ENCODE data around the gene FIP1L1. TPM values are rescaled to one million over a fixed set of nuclear protein-coding genes. Genes with fewer than 3 reads are reported as not detected.
"Not testable (repeated sequence)": the region's sequence is repeated elsewhere in the genome, so short reads cannot be mapped to it uniquely, and the experiment has no call there.

The FIP1L1 gene
- total RNA-seq (2012; rRNA removed), result 46.5 and 65.9 TPM in 2 replicates

DNA sequence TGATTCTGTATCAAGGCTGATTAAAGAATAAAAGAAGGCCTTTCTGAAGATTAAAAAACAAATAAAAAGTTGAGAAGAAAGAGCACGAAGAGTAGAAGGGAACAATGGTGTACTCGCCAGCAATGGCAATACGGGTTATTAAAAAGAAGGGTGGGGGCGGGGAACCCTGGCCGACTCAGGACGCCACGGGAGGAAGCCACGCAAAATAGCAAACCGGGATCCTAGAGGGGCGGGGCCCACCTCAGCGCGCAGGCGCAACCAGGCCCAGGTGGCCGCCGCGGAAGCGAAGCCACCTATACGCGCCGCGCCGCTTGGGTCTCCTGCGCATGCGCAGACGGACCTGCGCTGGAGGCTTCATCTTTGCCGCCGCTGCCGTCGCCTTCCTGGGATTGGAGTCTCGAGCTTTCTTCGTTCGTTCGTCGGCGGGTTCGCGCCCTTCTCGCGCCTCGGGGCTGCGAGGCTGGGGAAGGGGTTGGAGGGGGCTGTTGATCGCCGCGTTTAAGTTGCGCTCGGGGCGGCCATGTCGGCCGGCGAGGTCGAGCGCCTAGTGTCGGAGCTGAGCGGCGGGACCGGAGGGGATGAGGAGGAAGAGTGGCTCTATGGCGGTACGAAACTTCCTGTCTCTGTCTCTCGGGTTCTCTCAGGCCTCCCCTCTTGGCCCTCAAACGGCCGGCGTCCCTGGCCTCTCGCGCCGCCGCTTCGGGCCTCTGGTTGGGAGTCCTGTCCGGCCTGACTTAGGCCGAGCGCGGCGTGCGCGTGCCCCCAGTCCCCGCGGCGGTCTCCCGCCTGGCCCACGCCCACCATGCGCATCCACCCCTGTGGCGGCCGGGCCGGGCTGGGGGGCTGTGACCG, at the start of gene FIP1L1:
TSS of gene FIP1L1 (plus strand) at position 323 of the 852 bp plus-strand sequence. CDS start at position 521, 198 bp downstream.
- Histone ChIP-seq H3K4me1 (ENCODE audit: control insufficient read depth, insufficient read depth, low read length) (peaks cover 20% of the 10 kb centered on the region), H3K4me2 (ENCODE audit: low read length) (peak within 1 kb of the TSS; percentile 78), H3K27me3 (ENCODE audit: control insufficient read depth, insufficient read depth, low read length) (no peaks in the 10 kb centered on the region), H3K4me3 (ENCODE audit: low read length) (peak within 1 kb of the TSS; percentile 98), H3K9ac (ENCODE audit: low read depth, low read length) (peak within 1 kb of the TSS; percentile 98), H3K36me3 (ENCODE audit: insufficient read depth, low read length) (peaks cover 6% of the 10 kb centered on the region), H3K9me3 (replicated peaks; ENCODE audit: low read length) (no peaks in the 10 kb centered on the region)

GRCh38 chr4:53334916-53335315, 42.5 kb upstream of the FIP1L1 start:
- H3K27me3 ChIP-seq (ENCODE audit: control insufficient read depth, insufficient read depth, low read length); H3K9ac ChIP-seq (ENCODE audit: low read depth, low read length); H3K36me3 ChIP-seq (ENCODE audit: insufficient read depth, low read length); H3K4me2 ChIP-seq (ENCODE audit: low read length); H3K4me3 ChIP-seq (ENCODE audit: low read length); H3K4me1 ChIP-seq (ENCODE audit: control insufficient read depth, insufficient read depth, low read length); H3K9me3 ChIP-seq (replicated peaks; ENCODE audit: low read length): not testable (repeated sequence)

DNA sequence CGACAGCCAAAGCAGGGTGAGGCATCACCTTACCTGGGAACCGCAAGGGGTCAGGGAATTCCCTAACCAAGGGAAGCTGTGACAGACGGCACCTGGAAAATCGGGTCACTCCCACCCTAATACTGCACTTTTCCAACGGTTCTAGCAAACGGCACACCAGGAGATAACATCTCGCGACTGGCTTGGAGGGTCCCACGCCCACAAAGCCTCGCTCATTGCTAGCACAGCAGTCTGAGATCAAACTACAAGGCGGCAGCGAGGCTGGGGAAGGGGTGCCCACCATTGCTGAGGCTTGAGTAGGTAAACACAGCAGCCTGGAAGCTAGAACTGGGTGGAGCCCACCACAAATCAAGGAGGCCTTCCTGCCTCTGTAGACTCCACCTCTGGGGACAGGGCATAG, 37.3 kb upstream of the FIP1L1 start:
- H3K4me3 ChIP-seq (ENCODE audit: low read length); H3K36me3 ChIP-seq (ENCODE audit: insufficient read depth, low read length); H3K4me1 ChIP-seq (ENCODE audit: control insufficient read depth, insufficient read depth, low read length); H3K4me2 ChIP-seq (ENCODE audit: low read length); H3K27me3 ChIP-seq (ENCODE audit: control insufficient read depth, insufficient read depth, low read length); H3K9me3 ChIP-seq (replicated peaks; ENCODE audit: low read length); H3K9ac ChIP-seq (ENCODE audit: low read depth, low read length): not testable (repeated sequence)

GRCh38 chr4:53346392-53346791, 31.0 kb upstream of the FIP1L1 start:
- H3K4me3 ChIP-seq (ENCODE audit: low read length); H3K9ac ChIP-seq (ENCODE audit: low read depth, low read length); H3K9me3 ChIP-seq (replicated peaks; ENCODE audit: low read length); H3K4me2 ChIP-seq (ENCODE audit: low read length); H3K27me3 ChIP-seq (ENCODE audit: control insufficient read depth, insufficient read depth, low read length); H3K36me3 ChIP-seq (ENCODE audit: insufficient read depth, low read length): not testable (repeated sequence)
- H3K4me1 ChIP-seq (ENCODE audit: control insufficient read depth, insufficient read depth, low read length), result peaks cover 11% of the 10 kb centered on the region

GRCh38 chr4:53346920-53347852, 30.3 kb upstream of the FIP1L1 start:
- Histone ChIP-seq H3K27me3 (ENCODE audit: control insufficient read depth, insufficient read depth, low read length) (no peaks in the 10 kb centered on the region), H3K4me1 (ENCODE audit: control insufficient read depth, insufficient read depth, low read length) (peaks cover 11% of the 10 kb centered on the region), H3K4me2 (ENCODE audit: low read length) (peak overlapping the region; percentile 9)

DNA sequence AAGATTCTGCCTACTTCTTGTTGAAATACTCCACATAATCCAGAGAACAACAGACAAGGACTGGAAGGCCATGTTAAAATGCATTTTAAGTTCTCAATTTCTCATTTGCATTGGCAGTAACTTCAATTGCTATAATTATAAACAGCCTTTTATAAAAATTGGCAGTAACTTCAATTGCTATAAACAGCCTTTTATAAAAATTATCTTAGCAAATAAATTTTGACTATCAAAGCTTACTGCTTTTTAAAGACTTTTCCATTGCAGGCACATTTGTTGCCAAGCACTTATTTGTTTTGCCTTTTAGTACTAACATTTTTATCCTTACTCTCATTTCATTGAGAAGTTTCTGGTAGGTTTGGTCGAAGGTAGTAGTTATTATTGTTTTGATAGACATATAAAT, 29.4 kb upstream of the FIP1L1 start:
- H3K36me3 ChIP-seq (ENCODE audit: insufficient read depth, low read length), result peaks cover 7% of the 10 kb centered on the region
- no peak overlapping the region for H3K9ac ChIP-seq (ENCODE audit: low read depth, low read length)
- H3K4me2 ChIP-seq (ENCODE audit: low read length), result no peak overlapping the region
- no peaks in the 10 kb centered on the region for H3K9me3 ChIP-seq (replicated peaks; ENCODE audit: low read length)
- H3K4me3 ChIP-seq (ENCODE audit: low read length), result no peak overlapping the region
- H3K27me3 ChIP-seq (ENCODE audit: control insufficient read depth, insufficient read depth, low read length), result no peaks in the 10 kb centered on the region
- peaks cover 11% of the 10 kb centered on the region for H3K4me1 ChIP-seq (ENCODE audit: control insufficient read depth, insufficient read depth, low read length)

More at GRCh38 chr4:53346920-53347852, 30.3 kb upstream of the FIP1L1 start:
- H3K36me3 ChIP-seq (ENCODE audit: insufficient read depth, low read length), result peaks cover 3% of the 10 kb centered on the region
- H3K9me3 ChIP-seq (replicated peaks; ENCODE audit: low read length), result no peaks in the 10 kb centered on the region
- no peak overlapping the region for H3K9ac ChIP-seq (ENCODE audit: low read depth, low read length)
- H3K4me3 ChIP-seq (ENCODE audit: low read length), result no peak overlapping the region

DNA sequence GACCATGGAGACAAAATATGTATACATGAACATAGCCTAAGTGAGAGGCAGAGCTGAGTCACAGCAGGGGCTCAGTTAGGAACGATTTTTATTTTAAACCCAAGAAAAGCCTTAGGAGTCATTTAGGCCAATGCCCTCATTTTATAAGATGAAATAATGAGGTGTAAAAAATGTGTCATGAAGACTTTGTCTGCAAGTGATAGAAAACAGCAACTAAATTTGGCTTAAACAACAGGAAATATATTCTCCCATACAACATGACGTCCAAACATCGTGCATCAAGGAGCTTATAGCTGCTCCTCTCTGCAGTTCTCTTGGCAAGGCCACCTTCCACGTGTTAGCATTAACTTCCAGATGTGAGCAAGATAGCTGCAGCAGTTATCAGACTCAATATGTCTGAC, 28.4 kb upstream of the FIP1L1 start:
- Histone ChIP-seq H3K4me3 (ENCODE audit: low read length) (no peak overlapping the region), H3K4me1 (ENCODE audit: control insufficient read depth, insufficient read depth, low read length) (peaks cover 11% of the 10 kb centered on the region), H3K36me3 (ENCODE audit: insufficient read depth, low read length) (peaks cover 7% of the 10 kb centered on the region), H3K9me3 (replicated peaks; ENCODE audit: low read length) (no peaks in the 10 kb centered on the region), H3K9ac (ENCODE audit: low read depth, low read length) (no peak overlapping the region), H3K4me2 (ENCODE audit: low read length) (no peak overlapping the region), H3K27me3 (ENCODE audit: control insufficient read depth, insufficient read depth, low read length) (no peaks in the 10 kb centered on the region)

DNA sequence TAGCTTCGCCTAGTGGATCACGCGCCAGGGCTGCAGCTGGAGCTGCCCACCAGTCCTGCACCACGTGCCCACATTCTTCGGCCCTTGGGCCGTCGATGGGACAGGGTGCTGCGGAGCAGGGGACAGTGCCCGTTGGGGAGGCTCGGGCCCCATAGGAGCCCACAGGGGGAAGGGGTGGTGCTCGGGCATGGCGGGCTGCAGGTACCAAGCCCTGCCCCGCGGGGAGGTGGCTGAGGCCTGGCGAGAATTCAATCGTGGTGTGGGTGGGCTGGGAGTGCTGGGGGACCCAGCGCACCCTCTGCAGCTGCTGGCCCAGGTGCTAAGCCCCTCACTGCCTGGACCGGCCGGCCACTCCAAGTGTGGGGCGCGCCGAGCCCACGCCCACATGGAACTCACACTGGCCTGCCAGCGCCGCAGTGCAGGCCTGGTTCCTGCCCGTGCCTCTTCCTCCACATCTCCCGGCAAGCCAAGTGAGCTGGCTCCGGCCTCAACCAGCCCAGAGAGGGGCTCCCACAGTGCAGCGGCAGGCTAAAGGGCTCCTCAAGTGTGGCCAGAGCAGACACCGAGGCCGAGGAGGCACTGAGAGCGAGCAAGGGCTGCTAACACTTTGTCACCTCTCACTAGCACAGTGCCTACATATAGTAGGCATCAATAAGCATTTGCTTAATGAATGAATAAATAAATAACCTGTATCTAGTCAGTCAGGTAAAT, 23.3 kb upstream of the FIP1L1 start:
- H3K36me3 ChIP-seq (ENCODE audit: insufficient read depth, low read length), result peaks cover 7% of the 10 kb centered on the region
- H3K4me2 ChIP-seq (ENCODE audit: low read length), result no peak overlapping the region
- H3K4me3 ChIP-seq (ENCODE audit: low read length), result no peak overlapping the region
- peaks cover 5% of the 10 kb centered on the region for H3K4me1 ChIP-seq (ENCODE audit: control insufficient read depth, insufficient read depth, low read length)
- H3K27me3 ChIP-seq (ENCODE audit: control insufficient read depth, insufficient read depth, low read length), result no peaks in the 10 kb centered on the region
- no peaks in the 10 kb centered on the region for H3K9me3 ChIP-seq (replicated peaks; ENCODE audit: low read length)
- no peak overlapping the region for H3K9ac ChIP-seq (ENCODE audit: low read depth, low read length)

GRCh38 chr4:53355930-53356521, 21.4 kb upstream of the FIP1L1 start:
- peaks cover 5% of the 10 kb centered on the region for H3K36me3 ChIP-seq (ENCODE audit: insufficient read depth, low read length)
- no peaks in the 10 kb centered on the region for H3K9me3 ChIP-seq (replicated peaks; ENCODE audit: low read length)
- no peak overlapping the region for H3K4me2 ChIP-seq (ENCODE audit: low read length)
- H3K4me1 ChIP-seq (ENCODE audit: control insufficient read depth, insufficient read depth, low read length), result peaks cover 7% of the 10 kb centered on the region
- no peak overlapping the region for H3K9ac ChIP-seq (ENCODE audit: low read depth, low read length)
- H3K27me3 ChIP-seq (ENCODE audit: control insufficient read depth, insufficient read depth, low read length), result no peaks in the 10 kb centered on the region
- no peak overlapping the region for H3K4me3 ChIP-seq (ENCODE audit: low read length)

DNA sequence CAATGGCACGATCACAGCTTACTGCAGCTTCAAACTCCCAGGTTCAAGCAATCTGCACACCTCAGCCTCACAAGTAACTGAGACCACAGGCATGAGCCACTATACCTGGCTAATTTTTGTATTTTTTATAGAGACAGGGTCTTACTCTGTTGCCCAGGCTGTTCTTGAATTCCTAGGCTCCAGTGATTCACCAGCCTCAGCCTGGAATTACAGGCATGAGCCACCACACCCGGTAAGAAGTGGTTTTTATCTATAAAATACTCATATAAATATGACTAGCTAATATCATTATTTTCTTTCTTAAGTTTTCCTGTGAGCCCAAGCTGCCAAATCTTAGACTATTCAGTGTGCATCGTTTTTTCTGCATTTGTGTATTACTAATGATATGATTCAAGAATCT, 16.0 kb upstream of the FIP1L1 start:
- peaks cover 28% of the 10 kb centered on the region for H3K4me1 ChIP-seq (ENCODE audit: control insufficient read depth, insufficient read depth, low read length)
- no peaks in the 10 kb centered on the region for H3K36me3 ChIP-seq (ENCODE audit: insufficient read depth, low read length)
- peak overlapping the region; percentile 32 for H3K4me3 ChIP-seq (ENCODE audit: low read length)
- no peak overlapping the region for H3K9ac ChIP-seq (ENCODE audit: low read depth, low read length)
- H3K27me3 ChIP-seq (ENCODE audit: control insufficient read depth, insufficient read depth, low read length), result no peaks in the 10 kb centered on the region
- peak overlapping the region; percentile 96 for H3K4me2 ChIP-seq (ENCODE audit: low read length)
- no peaks in the 10 kb centered on the region for H3K9me3 ChIP-seq (replicated peaks; ENCODE audit: low read length)

GRCh38 chr4:53362093-53362492, 15.3 kb upstream of the FIP1L1 start:
- Histone ChIP-seq H3K9ac (ENCODE audit: low read depth, low read length) (no peak overlapping the region), H3K4me3 (ENCODE audit: low read length) (peak overlapping the region; percentile 32), H3K9me3 (replicated peaks; ENCODE audit: low read length) (no peaks in the 10 kb centered on the region), H3K36me3 (ENCODE audit: insufficient read depth, low read length) (no peaks in the 10 kb centered on the region), H3K27me3 (ENCODE audit: control insufficient read depth, insufficient read depth, low read length) (no peaks in the 10 kb centered on the region), H3K4me1 (ENCODE audit: control insufficient read depth, insufficient read depth, low read length) (peaks cover 30% of the 10 kb centered on the region), H3K4me2 (ENCODE audit: low read length) (peak overlapping the region; percentile 96)
